Endodermal cell (in vitro differentiated cells): ENCODE data around the gene ARL6IP1. TPM values are rescaled to one million over a fixed set of nuclear protein-coding genes. Genes with fewer than 3 reads are reported as not detected.
"Not testable (repeated sequence)": the region's sequence is repeated elsewhere in the genome, so short reads cannot be mapped to it uniquely, and the experiment has no call there.

Source experiments
- DNase-seq: peaks from one replicate; pipeline ENCODE4 v3.0.0-alpha.2; 2017
- H3K27ac ChIP-seq: 2 replicates; pipeline ENCODE4 v1.5.1; 2013; ENCODE audit warnings: mild to moderate bottlenecking, low read depth, low read length, moderate library complexity
- H3K27me3 ChIP-seq: 2 replicates; pipeline ENCODE4 v1.6.1; 2013; ENCODE audit warnings: mild to moderate bottlenecking, low read length, moderate library complexity; ENCODE audit not compliant: insufficient read depth, control insufficient read depth, poor library complexity, severe bottlenecking
- H3K36me3 ChIP-seq: 2 replicates; pipeline ENCODE4 v1.7.0; 2013; ENCODE audit warnings: mild to moderate bottlenecking, low read length, moderate library complexity; ENCODE audit not compliant: control insufficient read depth, insufficient read depth
- H3K4me1 ChIP-seq: one replicate; pipeline ENCODE4 v1.7.0; 2013; ENCODE audit warnings: low read length; ENCODE audit not compliant: control insufficient read depth, insufficient read depth
- H3K4me3 ChIP-seq: 2 replicates; pipeline ENCODE4 v1.5.1; 2013; ENCODE audit warnings: mild to moderate bottlenecking, low read length, moderate library complexity
- H3K9ac ChIP-seq: 2 replicates; pipeline ENCODE4 v1.6.1; 2013; ENCODE audit warnings: mild to moderate bottlenecking, low read length, moderate library complexity; ENCODE audit not compliant: poor library complexity, severe bottlenecking; ENCODE audit errors: extremely low read depth
- H3K9me3 ChIP-seq: 2 replicates; pipeline ENCODE4 v1.6.1; 2013; ENCODE audit warnings: mild to moderate bottlenecking, low read length, moderate library complexity; ENCODE audit not compliant: control insufficient read depth
- H3K27ac Mint-ChIP-seq: 2 replicates; pipeline ENCODE4 v1.8.0; 2020; ENCODE audit warnings: mixed read lengths
- H3K27me3 Mint-ChIP-seq: 2 replicates; pipeline ENCODE4 v1.8.0; 2021; ENCODE audit warnings: mild to moderate bottlenecking, mixed read lengths; ENCODE audit not compliant: insufficient read depth
- H3K36me3 Mint-ChIP-seq: 2 replicates; pipeline ENCODE4 v1.8.0; 2020; ENCODE audit warnings: low read depth, mixed read lengths
- H3K4me1 Mint-ChIP-seq: 2 replicates; pipeline ENCODE4 v1.8.0; 2020; ENCODE audit warnings: mixed read lengths
- H3K4me3 Mint-ChIP-seq: 2 replicates; pipeline ENCODE4 v1.8.0; 2020; ENCODE audit warnings: mild to moderate bottlenecking, moderate library complexity, mixed read lengths
- H3K9me3 Mint-ChIP-seq: 2 replicates; pipeline ENCODE4 v1.8.0; 2020; ENCODE audit warnings: mild to moderate bottlenecking, mixed read lengths
- CTCF ChIP-seq: fragments of 200-600 bp; sonication (generic); conservative IDR thresholded peaks from 2 replicates; pipeline ENCODE4 v1.5.0; 2021; ENCODE audit warnings: antibody characterized with exemption, mild to moderate bottlenecking
- WGBS, 2 experiments: methylation state at CpG; one replicate each; pipeline versions ENCODE4 v1.1.5 to v1.1.7; 2013; ENCODE audit warnings: missing lambda C conversion rate in 2 of 2, mixed read lengths in 1 of 2; ENCODE audit not compliant: insufficient coverage in 1 of 2, insufficient read length in 1 of 2; 5-methylcytosine and 5-hydroxymethylcytosine counted together
- total RNA-seq, 2 donors: library from RNA; stranded (reverse); fragmentation: NEBNext Ultra II Directional in 1 of 2; extraction: Animal tissue kit (Norgen Biotek cat#: 25700) in 1 of 2; gene quantifications; 2 replicates in 1 of 2; 3 replicates in 1 of 2; pipeline ENCODE4 v1.2.1, GENCODE V29; 2021

Gene ARL6IP1
- total RNA-seq, 2 donors from 2014 or later = 331 to 334 TPM

GRCh38 chr16:18783430-18784341 lies 17.7 kb downstream of the ARL6IP1 start:
- 93 to 94% methylated on average over 14 to 17 of the region's 17 CpGs for WGBS, 2 experiments
- H3K27me3 Mint-ChIP-seq = no peaks in the 10 kb centered on the region
- Histone ChIP-seq H3K9ac (no peak overlapping the region), H3K27me3 (no peaks in the 10 kb centered on the region), H3K4me1 (peaks cover 5% of the 10 kb centered on the region), H3K36me3 (peaks cover 61% of the 10 kb centered on the region), H3K9me3 (no peaks in the 10 kb centered on the region), H3K4me3 (no peak overlapping the region), H3K27ac (no peak overlapping the region)
- no peaks in the 10 kb centered on the region for H3K9me3 Mint-ChIP-seq
- no peak overlapping the region for H3K4me3 Mint-ChIP-seq
- H3K36me3 Mint-ChIP-seq = peaks cover 60% of the 10 kb centered on the region
- peak overlapping the region; percentile 75 for H3K27ac Mint-ChIP-seq
- no peak for DNase-seq
- peaks cover 34% of the 10 kb centered on the region for H3K4me1 Mint-ChIP-seq
- no peak for TF ChIP-seq CTCF

GRCh38 chr16:18782697-18783429 lies 18.5 kb downstream of the ARL6IP1 start:
- no peaks in the 10 kb centered on the region for H3K27me3 Mint-ChIP-seq
- H3K36me3 ChIP-seq = peaks cover 53% of the 10 kb centered on the region
- peak overlapping the region; percentile 75 for H3K27ac Mint-ChIP-seq
- no peak overlapping the region for H3K4me3 Mint-ChIP-seq
- peaks cover 5% of the 10 kb centered on the region for H3K4me1 ChIP-seq
- no peak for DNase-seq
- 97% methylated on average over 7 of the region's 8 CpGs; no CpG with 5 or more reads in 1 of the 2 experiments for WGBS, 2 experiments
- H3K4me3 ChIP-seq = no peak overlapping the region
- no peaks in the 10 kb centered on the region for H3K9me3 Mint-ChIP-seq
- no peak for TF ChIP-seq CTCF
- no peaks in the 10 kb centered on the region for H3K27me3 ChIP-seq
- no peak overlapping the region for H3K27ac ChIP-seq
- no peaks in the 10 kb centered on the region for H3K9me3 ChIP-seq
- H3K4me1 Mint-ChIP-seq = peaks cover 26% of the 10 kb centered on the region
- no peak overlapping the region for H3K9ac ChIP-seq
- peaks cover 52% of the 10 kb centered on the region for H3K36me3 Mint-ChIP-seq

- H3K9me3 Mint-ChIP-seq, H3K27me3 Mint-ChIP-seq, H3K9me3 ChIP-seq, DNase-seq, H3K27me3 ChIP-seq, H3K4me3 ChIP-seq, H3K9ac ChIP-seq, H3K4me1 ChIP-seq, H3K27ac ChIP-seq, H3K4me3 Mint-ChIP-seq, H3K27ac Mint-ChIP-seq: not testable (repeated sequence)
- WGBS, 2 experiments = no CpG with 5 or more reads among the region's 6 CpGs
- Mint-ChIP-seq H3K36me3 (peaks cover 37% of the 10 kb centered on the region), H3K4me1 (peaks cover 15% of the 10 kb centered on the region)
- H3K36me3 ChIP-seq = peaks cover 38% of the 10 kb centered on the region
These were observed 20.1 kb downstream of the ARL6IP1 start for GRCh38 chr16:18781232-18781631.

GRCh38 chr16:18780460-18781026 lies 20.8 kb downstream of the ARL6IP1 start:
- H3K27me3 Mint-ChIP-seq, H3K27ac Mint-ChIP-seq, H3K9me3 ChIP-seq, H3K4me3 Mint-ChIP-seq, DNase-seq, H3K9me3 Mint-ChIP-seq, H3K27me3 ChIP-seq, H3K9ac ChIP-seq, H3K4me1 ChIP-seq, H3K4me3 ChIP-seq, H3K27ac ChIP-seq: not testable (repeated sequence)
- 83 to 91% methylated on average over 1 to 6 of the region's 8 CpGs for WGBS, 2 experiments
- peaks cover 30% of the 10 kb centered on the region for H3K36me3 Mint-ChIP-seq
- H3K4me1 Mint-ChIP-seq = peaks cover 12% of the 10 kb centered on the region
- peaks cover 31% of the 10 kb centered on the region for H3K36me3 ChIP-seq

GRCh38 chr16:18777664-18778063 lies 23.7 kb downstream of the ARL6IP1 start:
- WGBS, 2 experiments = no CpG with 5 or more reads among the region's 1 CpG
- H3K9ac ChIP-seq, H3K36me3 Mint-ChIP-seq, H3K4me1 ChIP-seq, H3K36me3 ChIP-seq, DNase-seq, H3K27me3 ChIP-seq, H3K27me3 Mint-ChIP-seq, H3K4me3 Mint-ChIP-seq, H3K9me3 ChIP-seq, H3K27ac Mint-ChIP-seq, H3K27ac ChIP-seq, H3K9me3 Mint-ChIP-seq, H3K4me1 Mint-ChIP-seq, H3K4me3 ChIP-seq: not testable (repeated sequence)
